Endothelial cell of umbilical vein (primary cell): ENCODE measurements around the gene CEP104.

Experiments
- EZH2 ChIP-seq: IDR thresholded peaks from 2 replicates; pipeline ENCODE4 v1.6.1; 2012; ENCODE audit warnings: borderline replicate concordance, low read depth, mild to moderate bottlenecking, moderate library complexity, low read length, inconsistent platforms; ENCODE audit not compliant: severe bottlenecking
- JUN ChIP-seq: IDR thresholded peaks from 2 replicates; pipeline ENCODE4 v1.6.1; 2011; ENCODE audit warnings: borderline replicate concordance, low read depth; ENCODE audit not compliant: insufficient read length, insufficient read depth
- MYC ChIP-seq: IDR thresholded peaks from one replicate; pipeline ENCODE4 v1.6.1; 2011; ENCODE audit warnings: mild to moderate bottlenecking, low read depth, low read length
- POLR2A ChIP-seq: IDR thresholded peaks from 2 replicates; pipeline ENCODE4 v1.6.1; 2012; ENCODE audit warnings: low read depth, mild to moderate bottlenecking, control low read depth, low read length
- POLR2AphosphoS5 ChIP-seq: IDR thresholded peaks from 2 replicates; pipeline ENCODE4 v1.6.1; 2012; ENCODE audit warnings: low read depth, mild to moderate bottlenecking, control low read depth, low read length, moderate library complexity; ENCODE audit not compliant: insufficient read depth
- TF ChIP-seq, protein P1 (sequence below), 2 donors: IDR thresholded peaks; 1 replicate in 1 of 2; 2 replicates in 1 of 2; pipeline ENCODE4 v1.5.1; 2011; ENCODE audit warnings: low read length in 2 of 2, mild to moderate bottlenecking in 2 of 2, moderate library complexity in 2 of 2, control low read depth in 1 of 2, inconsistent platforms in 1 of 2, low read depth in 1 of 2; ENCODE audit not compliant: insufficient read depth in 1 of 2; ENCODE audit errors: extremely low read depth in 1 of 2
- TF ChIP-seq, protein P2 (sequence below): IDR thresholded peaks from 2 replicates; pipeline ENCODE4 v1.6.1; 2011; ENCODE audit not compliant: insufficient read depth, insufficient read length

DNA sequence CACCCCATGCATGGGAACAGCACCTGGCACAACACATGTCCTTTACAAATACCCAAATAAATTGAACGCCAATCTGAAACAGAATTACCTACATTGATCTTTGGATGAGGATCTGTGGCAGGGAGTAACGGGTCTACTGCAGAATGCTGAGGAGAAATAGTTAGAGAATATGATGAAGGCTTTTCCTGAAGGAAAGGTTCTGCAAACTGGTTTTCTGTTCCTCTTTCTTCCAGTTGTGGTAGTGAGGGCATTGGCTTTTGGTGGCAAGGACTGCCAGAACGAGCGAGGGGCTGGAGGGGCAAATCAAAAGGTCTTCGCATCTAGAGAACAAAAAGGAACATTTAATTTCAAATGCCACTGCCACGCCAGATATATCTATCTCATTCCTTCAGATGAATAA is 19.8 kb downstream of the CEP104 start:
- no peak for TF ChIP-seq MYC
- TF ChIP-seq, protein P1, sequence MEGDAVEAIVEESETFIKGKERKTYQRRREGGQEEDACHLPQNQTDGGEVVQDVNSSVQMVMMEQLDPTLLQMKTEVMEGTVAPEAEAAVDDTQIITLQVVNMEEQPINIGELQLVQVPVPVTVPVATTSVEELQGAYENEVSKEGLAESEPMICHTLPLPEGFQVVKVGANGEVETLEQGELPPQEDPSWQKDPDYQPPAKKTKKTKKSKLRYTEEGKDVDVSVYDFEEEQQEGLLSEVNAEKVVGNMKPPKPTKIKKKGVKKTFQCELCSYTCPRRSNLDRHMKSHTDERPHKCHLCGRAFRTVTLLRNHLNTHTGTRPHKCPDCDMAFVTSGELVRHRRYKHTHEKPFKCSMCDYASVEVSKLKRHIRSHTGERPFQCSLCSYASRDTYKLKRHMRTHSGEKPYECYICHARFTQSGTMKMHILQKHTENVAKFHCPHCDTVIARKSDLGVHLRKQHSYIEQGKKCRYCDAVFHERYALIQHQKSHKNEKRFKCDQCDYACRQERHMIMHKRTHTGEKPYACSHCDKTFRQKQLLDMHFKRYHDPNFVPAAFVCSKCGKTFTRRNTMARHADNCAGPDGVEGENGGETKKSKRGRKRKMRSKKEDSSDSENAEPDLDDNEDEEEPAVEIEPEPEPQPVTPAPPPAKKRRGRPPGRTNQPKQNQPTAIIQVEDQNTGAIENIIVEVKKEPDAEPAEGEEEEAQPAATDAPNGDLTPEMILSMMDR (IDR thresholded peaks at IDR 0.05; ENCODE audit: extremely low read depth in 1 of 2, insufficient read depth in 1 of 2, low read depth in 1 of 2, low read length in 2 of 2) = no peak
- TF ChIP-seq, protein P2, sequence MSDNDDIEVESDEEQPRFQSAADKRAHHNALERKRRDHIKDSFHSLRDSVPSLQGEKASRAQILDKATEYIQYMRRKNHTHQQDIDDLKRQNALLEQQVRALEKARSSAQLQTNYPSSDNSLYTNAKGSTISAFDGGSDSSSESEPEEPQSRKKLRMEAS = no peak
- no peak for TF ChIP-seq EZH2
- TF ChIP-seq POLR2A = no peak
- TF ChIP-seq JUN = no peak
- TF ChIP-seq POLR2AphosphoS5 = no peak
